GM12878 (cell line): ENCODE results near the gene TMEM171.

Source experiments
- EGR1 ChIP-seq, 2 experiments: IDR thresholded peaks; 1 replicate in 1 of 2; 2 replicates in 1 of 2; pipeline ENCODE4 v1.6.1; 2011 to 2012; ENCODE audit warnings: low read depth in 2 of 2, low read length in 2 of 2, borderline replicate concordance in 1 of 2, mild to moderate bottlenecking in 1 of 2, moderate library complexity in 1 of 2
- EZH2 ChIP-seq: IDR thresholded peaks from 2 replicates; pipeline ENCODE4 v1.6.1; 2012; ENCODE audit warnings: low read depth, mild to moderate bottlenecking, control low read depth, inconsistent platforms, low read length, borderline replicate concordance; ENCODE audit not compliant: control insufficient read depth
- JUNB ChIP-seq: IDR thresholded peaks from 2 replicates; pipeline ENCODE4 v1.6.1; 2016; ENCODE audit warnings: antibody characterized with exemption, mild to moderate bottlenecking
- KDM1A ChIP-seq: fragments of 200-600 bp; sonication (generic); IDR thresholded peaks from 2 replicates; pipeline ENCODE4 v1.6.1; 2016; ENCODE audit warnings: borderline replicate concordance
- NFYB ChIP-seq: IDR thresholded peaks from 2 replicates; pipeline ENCODE4 v1.6.1; 2011; ENCODE audit warnings: low read depth, mild to moderate bottlenecking, low read length, improper control_type of control experiment, moderate library complexity; ENCODE audit not compliant: insufficient read depth
- NRF1 ChIP-seq: conservative IDR thresholded peaks from 2 replicates; pipeline ENCODE4 v1.6.1; 2011; ENCODE audit warnings: mild to moderate bottlenecking, low read depth, low read length, improper control_type of control experiment
- POLR2A ChIP-seq: IDR thresholded peaks from 2 replicates; pipeline ENCODE4 v1.6.1; 2011; ENCODE audit warnings: low read depth, mild to moderate bottlenecking, low read length
- POLR2AphosphoS5 ChIP-seq: IDR thresholded peaks from 2 replicates; pipeline ENCODE4 v1.6.1; 2011; ENCODE audit warnings: mild to moderate bottlenecking, low read length, inconsistent platforms
- RAD21 ChIP-seq: IDR thresholded peaks from 2 replicates; pipeline ENCODE4 v1.6.1; 2011; ENCODE audit warnings: mild to moderate bottlenecking, low read depth, low read length, moderate library complexity; ENCODE audit not compliant: insufficient read depth
- RUNX3 ChIP-seq: IDR thresholded peaks from 2 replicates; pipeline ENCODE4 v1.6.1; 2012; ENCODE audit warnings: low read length, inconsistent platforms
- TF ChIP-seq, protein P1 (sequence below), 3 experiments: IDR thresholded peaks in 2 of 3; conservative IDR thresholded peaks in 1 of 3; 2 replicates each; pipeline ENCODE4 v1.5.1; 2011; ENCODE audit warnings: low read depth in 3 of 3, low read length in 3 of 3, mild to moderate bottlenecking in 3 of 3, control low read depth in 2 of 3, moderate library complexity in 2 of 3, inconsistent platforms in 1 of 3, mixed read lengths in 1 of 3; ENCODE audit not compliant: control insufficient read depth in 2 of 3, insufficient read depth in 1 of 3; ENCODE audit errors: extremely low read depth in 1 of 3
- TF ChIP-seq, protein P2 (sequence below): IDR thresholded peaks from 2 replicates; pipeline ENCODE4 v1.6.1; 2011; ENCODE audit warnings: borderline replicate concordance, low read depth, mild to moderate bottlenecking, moderate library complexity, mixed read lengths, low read length; ENCODE audit not compliant: insufficient read depth; ENCODE audit errors: extremely low read length

DNA sequence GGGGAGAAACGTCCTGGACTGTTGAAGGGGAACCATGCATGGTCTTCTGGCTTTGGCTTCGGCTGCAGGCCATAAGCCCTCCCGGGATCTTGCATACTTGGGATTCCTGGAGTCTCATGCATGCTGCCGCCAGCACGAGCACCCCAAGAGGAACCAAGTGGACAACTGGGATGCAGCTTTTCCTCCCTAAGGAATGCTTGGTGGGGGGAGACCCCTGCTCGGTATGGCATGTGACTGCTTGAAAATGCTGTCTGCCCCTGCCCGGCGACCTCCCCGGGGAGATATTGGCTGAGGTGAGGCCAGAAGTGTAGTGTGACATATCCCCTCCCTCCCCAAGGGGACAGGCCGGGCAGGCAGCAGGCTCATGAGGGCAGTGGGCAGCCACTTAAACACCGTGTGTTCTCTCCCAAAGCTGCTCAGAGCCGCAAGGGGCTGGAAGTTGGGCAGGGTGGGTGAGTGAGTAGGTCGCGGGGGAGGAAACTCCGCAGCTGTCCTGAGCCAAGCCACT, 15.7 kb downstream of the TMEM171 start:
- TF ChIP-seq, protein P1, sequence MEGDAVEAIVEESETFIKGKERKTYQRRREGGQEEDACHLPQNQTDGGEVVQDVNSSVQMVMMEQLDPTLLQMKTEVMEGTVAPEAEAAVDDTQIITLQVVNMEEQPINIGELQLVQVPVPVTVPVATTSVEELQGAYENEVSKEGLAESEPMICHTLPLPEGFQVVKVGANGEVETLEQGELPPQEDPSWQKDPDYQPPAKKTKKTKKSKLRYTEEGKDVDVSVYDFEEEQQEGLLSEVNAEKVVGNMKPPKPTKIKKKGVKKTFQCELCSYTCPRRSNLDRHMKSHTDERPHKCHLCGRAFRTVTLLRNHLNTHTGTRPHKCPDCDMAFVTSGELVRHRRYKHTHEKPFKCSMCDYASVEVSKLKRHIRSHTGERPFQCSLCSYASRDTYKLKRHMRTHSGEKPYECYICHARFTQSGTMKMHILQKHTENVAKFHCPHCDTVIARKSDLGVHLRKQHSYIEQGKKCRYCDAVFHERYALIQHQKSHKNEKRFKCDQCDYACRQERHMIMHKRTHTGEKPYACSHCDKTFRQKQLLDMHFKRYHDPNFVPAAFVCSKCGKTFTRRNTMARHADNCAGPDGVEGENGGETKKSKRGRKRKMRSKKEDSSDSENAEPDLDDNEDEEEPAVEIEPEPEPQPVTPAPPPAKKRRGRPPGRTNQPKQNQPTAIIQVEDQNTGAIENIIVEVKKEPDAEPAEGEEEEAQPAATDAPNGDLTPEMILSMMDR (IDR thresholded peaks at IDR 0.05 in 2 of 3, conservative IDR thresholded peaks at IDR 0.05 in 1 of 3; ENCODE audit: control insufficient read depth in 2 of 3, extremely low read depth in 1 of 3, insufficient read depth in 1 of 3, low read depth in 3 of 3, low read length in 3 of 3), result no peak
- no peak for TF ChIP-seq POLR2AphosphoS5
- no peak for TF ChIP-seq EZH2
- no peak for TF ChIP-seq RUNX3
- no peak for TF ChIP-seq KDM1A
- TF ChIP-seq RAD21, result no peak
- TF ChIP-seq NRF1, result no peak
- TF ChIP-seq, protein P2, sequence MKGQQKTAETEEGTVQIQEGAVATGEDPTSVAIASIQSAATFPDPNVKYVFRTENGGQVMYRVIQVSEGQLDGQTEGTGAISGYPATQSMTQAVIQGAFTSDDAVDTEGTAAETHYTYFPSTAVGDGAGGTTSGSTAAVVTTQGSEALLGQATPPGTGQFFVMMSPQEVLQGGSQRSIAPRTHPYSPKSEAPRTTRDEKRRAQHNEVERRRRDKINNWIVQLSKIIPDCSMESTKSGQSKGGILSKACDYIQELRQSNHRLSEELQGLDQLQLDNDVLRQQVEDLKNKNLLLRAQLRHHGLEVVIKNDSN, result no peak
- TF ChIP-seq POLR2A, result no peak
- TF ChIP-seq NFYB, result no peak
- TF ChIP-seq JUNB, result no peak
- no peak for TF ChIP-seq EGR1 (IDR thresholded peaks at IDR 0.05; ENCODE audit: borderline replicate concordance in 1 of 2, low read depth in 2 of 2, low read length in 2 of 2)
